Breast epithelium (tissue), 4 donors: ENCODE data around the gene NAGPA. TPM values are rescaled to one million over a fixed set of nuclear protein-coding genes. Genes with fewer than 3 reads are reported as not detected.

ENCODE experiments used
- DNase-seq, 2 donors: peaks; one replicate each; pipeline ENCODE4 v3.0.0-alpha.2; 2019; ENCODE audit warnings: low spot score in 2 of 2
- H3K27ac ChIP-seq, 2 donors: fragments of 200-600 bp; sonication (generic) in 1 of 2; one replicate each; pipeline ENCODE4 v1.5.1; 2016 to 2019; ENCODE audit warnings: mild to moderate bottlenecking in 1 of 2
- H3K27me3 ChIP-seq, 2 donors: fragments of 200-600 bp; sonication (generic) in 1 of 2; one replicate each; pipeline versions ENCODE4 v1.5.1 to v1.6.0; 2017 to 2019; ENCODE audit warnings: control low read depth in 1 of 2, mild to moderate bottlenecking in 1 of 2
- H3K36me3 ChIP-seq: fragments of 200-600 bp; one replicate; pipeline ENCODE4 v1.5.1; 2019
- H3K4me1 ChIP-seq, 2 donors: fragments of 200-600 bp; sonication (generic); one replicate each; pipeline ENCODE4 v1.5.1; 2016 to 2019; ENCODE audit warnings: control low read depth in 1 of 2
- H3K4me3 ChIP-seq, 3 donors: fragments of 200-600 bp; sonication (generic); 1 replicate in 2 of 3; 2 replicates in 1 of 3; pipeline ENCODE4 v1.5.1; 2016 to 2019; ENCODE audit warnings: mild to moderate bottlenecking in 3 of 3, moderate library complexity in 2 of 3
- H3K9me3 ChIP-seq, 2 donors: fragments of 200-600 bp; sonication (generic) in 1 of 2; one replicate each; pipeline ENCODE4 v1.5.1; 2016 to 2019; ENCODE audit warnings: control low read depth in 1 of 2
- POLR2A ChIP-seq: fragments of 450-650 bp; IDR thresholded peaks from one replicate; pipeline ENCODE4 v1.6.1; 2016; ENCODE audit warnings: antibody characterized with exemption, mild to moderate bottlenecking, moderate library complexity
- POLR2AphosphoS5 ChIP-seq, 3 donors: sonication (generic); formaldehyde crosslinking; IDR thresholded peaks; one replicate each; pipeline ENCODE4 v1.6.1; 2017; ENCODE audit warnings: antibody characterized with exemption in 3 of 3
- intact Hi-C: fragments of 100-400 bp; cut with DNase I; formaldehyde crosslinking; loops from one replicate; pipeline ENCODE4 v1.15.1; 2023; ENCODE audit warnings: low total_unique reads
- total RNA-seq, 3 donors: library from RNA; depleted of rRNA; stranded (reverse); fragments of >200 nt; gene quantifications; one replicate each; pipeline ENCODE4 v1.1.0, GENCODE V29; 2016
- TF ChIP-seq, protein P1 (sequence below), 3 donors: fragments of 450-650 bp; IDR thresholded peaks; one replicate each; pipeline ENCODE4 v1.5.1; 2016 to 2017; ENCODE audit warnings: antibody characterized with exemption in 3 of 3, mild to moderate bottlenecking in 3 of 3, moderate library complexity in 3 of 3

The NAGPA gene
- total RNA-seq, 3 donors from 2014 or later = 18.4 to 26.2 (median 21.8) TPM

DNA sequence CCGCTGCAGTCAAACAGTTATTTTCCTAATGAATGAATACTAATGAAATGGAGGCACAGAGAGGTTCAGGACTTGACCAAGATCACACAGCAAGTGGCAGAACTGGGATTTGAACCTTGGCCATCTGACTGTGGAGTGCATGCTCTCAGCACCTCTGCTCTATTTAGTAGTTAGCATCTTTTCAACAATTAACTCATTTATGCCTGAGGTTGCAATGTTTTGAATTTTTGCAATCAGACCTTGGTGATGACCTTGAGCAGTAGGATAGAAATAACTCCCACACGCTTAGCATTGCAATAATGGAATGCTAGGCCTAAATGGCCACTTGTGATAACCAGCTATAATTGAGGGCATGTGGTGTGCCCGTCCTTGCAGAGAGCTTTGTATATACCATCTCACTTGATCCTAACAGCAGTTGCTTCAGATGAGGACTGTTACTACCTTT is 31.0 kb downstream of the NAGPA start:
- H3K36me3 ChIP-seq = no peaks in the 10 kb centered on the region
- intact Hi-C loops = loop anchor here (1.0 kb wide), 1 partner anchor 18 kb away; no protein-coding TSS in a partner anchor
- no peak overlapping the region for H3K4me3 ChIP-seq
- no peaks in the 10 kb centered on the region for H3K27me3 ChIP-seq
- H3K27ac ChIP-seq = no peak overlapping the region
- H3K4me1 ChIP-seq = no peaks in the 10 kb centered on the region
- no peak for DNase-seq
- no peaks in the 10 kb centered on the region for H3K9me3 ChIP-seq
- TF ChIP-seq, protein P1, sequence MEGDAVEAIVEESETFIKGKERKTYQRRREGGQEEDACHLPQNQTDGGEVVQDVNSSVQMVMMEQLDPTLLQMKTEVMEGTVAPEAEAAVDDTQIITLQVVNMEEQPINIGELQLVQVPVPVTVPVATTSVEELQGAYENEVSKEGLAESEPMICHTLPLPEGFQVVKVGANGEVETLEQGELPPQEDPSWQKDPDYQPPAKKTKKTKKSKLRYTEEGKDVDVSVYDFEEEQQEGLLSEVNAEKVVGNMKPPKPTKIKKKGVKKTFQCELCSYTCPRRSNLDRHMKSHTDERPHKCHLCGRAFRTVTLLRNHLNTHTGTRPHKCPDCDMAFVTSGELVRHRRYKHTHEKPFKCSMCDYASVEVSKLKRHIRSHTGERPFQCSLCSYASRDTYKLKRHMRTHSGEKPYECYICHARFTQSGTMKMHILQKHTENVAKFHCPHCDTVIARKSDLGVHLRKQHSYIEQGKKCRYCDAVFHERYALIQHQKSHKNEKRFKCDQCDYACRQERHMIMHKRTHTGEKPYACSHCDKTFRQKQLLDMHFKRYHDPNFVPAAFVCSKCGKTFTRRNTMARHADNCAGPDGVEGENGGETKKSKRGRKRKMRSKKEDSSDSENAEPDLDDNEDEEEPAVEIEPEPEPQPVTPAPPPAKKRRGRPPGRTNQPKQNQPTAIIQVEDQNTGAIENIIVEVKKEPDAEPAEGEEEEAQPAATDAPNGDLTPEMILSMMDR (IDR thresholded peaks at IDR 0.05) = no peak
- TF ChIP-seq POLR2A (no peak), POLR2AphosphoS5 (IDR thresholded peaks at IDR 0.05) (no peak)

DNA sequence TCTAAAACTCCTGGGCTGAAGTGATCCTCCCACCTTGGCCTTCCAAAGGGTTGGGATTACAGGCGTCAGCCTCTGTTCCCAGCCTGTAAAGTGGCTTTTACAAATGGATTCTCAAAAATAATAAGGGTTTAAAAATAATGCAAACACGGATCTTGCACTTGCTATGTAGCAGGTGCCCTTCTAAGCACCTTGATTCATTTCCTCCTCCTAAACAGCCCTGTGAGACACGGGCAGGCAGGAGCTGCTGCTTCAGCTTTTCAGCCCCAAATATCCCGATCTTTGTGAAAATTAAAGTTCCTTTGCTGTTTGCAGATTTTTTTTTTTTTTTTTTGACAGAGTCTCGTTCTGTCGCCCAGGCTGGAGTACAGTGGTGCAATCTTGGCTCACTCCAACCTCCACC is 31.7 kb downstream of the NAGPA start:
- Histone ChIP-seq H3K9me3 (no peaks in the 10 kb centered on the region), H3K27me3 (no peaks in the 10 kb centered on the region), H3K4me1 (no peaks in the 10 kb centered on the region), H3K36me3 (no peaks in the 10 kb centered on the region), H3K4me3 (no peak overlapping the region), H3K27ac (no peak overlapping the region)
- DNase-seq = no peak
- no peak for TF ChIP-seq POLR2A
- TF ChIP-seq, protein P1 (IDR thresholded peaks at IDR 0.05) = no peak
- TF ChIP-seq POLR2AphosphoS5 (IDR thresholded peaks at IDR 0.05) = no peak
- intact Hi-C loops = no loop called here

DNA sequence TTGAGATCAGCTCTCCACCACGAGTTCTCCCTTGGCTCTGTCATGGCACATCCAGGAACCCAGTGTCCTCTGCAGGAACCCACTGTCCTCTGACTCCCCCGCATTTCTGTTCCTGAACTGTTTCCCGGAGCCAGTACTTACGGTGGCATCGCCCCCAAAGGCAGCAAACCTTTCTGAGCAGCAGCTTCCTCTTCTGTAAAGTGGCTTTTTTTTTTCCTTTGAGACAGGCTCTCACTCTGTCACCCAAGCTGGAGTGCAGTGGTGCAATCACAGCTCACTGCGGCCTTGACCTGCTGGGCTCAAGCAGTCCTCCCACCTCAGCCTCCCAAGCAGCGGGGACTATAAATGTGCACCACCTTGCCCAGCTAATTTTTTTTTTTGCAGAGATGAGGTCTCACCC is 32.2 kb downstream of the NAGPA start:
- no peak overlapping the region for H3K4me3 ChIP-seq
- no peaks in the 10 kb centered on the region for H3K27me3 ChIP-seq
- no peaks in the 10 kb centered on the region for H3K36me3 ChIP-seq
- no peak for DNase-seq
- H3K9me3 ChIP-seq = no peaks in the 10 kb centered on the region
- intact Hi-C loops = no loop called here
- no peak for TF ChIP-seq POLR2AphosphoS5 (IDR thresholded peaks at IDR 0.05)
- no peak for TF ChIP-seq POLR2A
- TF ChIP-seq, protein P1 (IDR thresholded peaks at IDR 0.05) = no peak
- no peak overlapping the region for H3K27ac ChIP-seq
- no peaks in the 10 kb centered on the region for H3K4me1 ChIP-seq

DNA sequence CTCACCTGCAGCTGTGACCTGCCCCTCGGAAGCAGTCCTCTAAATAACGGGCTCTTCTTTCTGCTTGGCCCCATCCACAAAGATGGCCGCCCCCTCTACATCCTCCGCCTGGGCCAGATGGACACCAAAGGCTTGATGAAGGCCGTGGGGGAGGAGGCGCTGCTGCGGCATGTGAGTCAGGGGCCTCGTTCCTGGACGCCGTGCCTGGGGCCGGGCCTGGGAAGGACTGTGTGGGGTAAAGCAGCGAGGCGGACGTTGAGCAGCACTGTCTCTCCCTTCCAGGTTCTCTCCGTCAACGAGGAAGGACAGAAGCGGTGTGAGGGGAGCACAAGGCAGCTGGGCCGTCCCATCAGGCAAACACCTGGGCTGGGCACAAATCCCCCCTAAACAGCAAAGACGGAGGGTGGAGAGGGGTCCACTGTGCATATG is 33.1 kb downstream of the NAGPA start:
- no peaks in the 10 kb centered on the region for H3K9me3 ChIP-seq
- no peaks in the 10 kb centered on the region for H3K27me3 ChIP-seq
- no peak overlapping the region for H3K27ac ChIP-seq
- no peaks in the 10 kb centered on the region for H3K36me3 ChIP-seq
- no peaks in the 10 kb centered on the region for H3K4me1 ChIP-seq
- TF ChIP-seq, protein P1 (IDR thresholded peaks at IDR 0.05) = no peak
- TF ChIP-seq POLR2AphosphoS5 (IDR thresholded peaks at IDR 0.05) (no peak), POLR2A (no peak)
- DNase-seq = no peak
- H3K4me3 ChIP-seq = no peak overlapping the region
- intact Hi-C loops = no loop called here

DNA sequence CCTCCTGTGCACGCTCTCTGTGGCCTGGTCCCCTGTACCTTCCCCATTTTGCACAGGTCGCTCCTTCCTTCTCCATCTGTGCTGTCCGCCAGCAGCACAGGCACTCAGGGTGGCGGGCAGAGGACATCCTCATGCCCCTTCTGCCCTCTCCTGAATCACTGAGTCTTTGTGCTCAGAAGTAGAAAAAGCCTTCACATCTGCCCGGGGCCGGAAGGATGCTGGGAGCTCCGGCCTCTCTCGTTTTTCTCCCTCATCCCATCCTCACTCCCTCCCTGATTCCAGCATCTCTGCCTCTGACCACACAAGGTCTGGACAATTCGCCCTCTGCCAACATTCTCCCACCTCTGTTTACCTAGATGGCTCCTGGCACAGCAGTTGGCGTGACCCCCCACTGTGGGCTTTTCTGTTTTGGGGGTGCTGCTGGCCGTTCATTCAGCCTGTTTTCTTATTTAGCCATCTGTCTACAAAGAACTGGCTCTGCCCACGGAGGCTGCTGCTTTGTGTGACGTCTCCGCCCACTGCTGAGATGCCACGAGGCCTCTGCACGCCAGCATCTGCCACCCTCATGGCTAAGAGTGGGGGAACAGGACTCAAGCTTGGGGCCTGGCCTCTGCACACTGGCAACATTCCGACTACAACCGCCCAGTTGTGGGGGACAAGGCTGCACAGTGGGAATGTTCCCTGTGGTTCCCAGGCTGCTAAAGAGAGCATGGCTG is 38.9 kb downstream of the NAGPA start:
- Histone ChIP-seq H3K27me3 (peaks cover 0 to 19% of the 10 kb centered on the region in 2 donors), H3K27ac (no peak overlapping the region), H3K36me3 (no peaks in the 10 kb centered on the region), H3K4me1 (no peaks in the 10 kb centered on the region), H3K9me3 (no peaks in the 10 kb centered on the region), H3K4me3 (no peak overlapping the region)
- no peak for DNase-seq
- TF ChIP-seq, protein P1 (IDR thresholded peaks at IDR 0.05) = no peak
- no peak for TF ChIP-seq POLR2A
- TF ChIP-seq POLR2AphosphoS5 (IDR thresholded peaks at IDR 0.05) = no peak
- intact Hi-C loops = no loop called here
